Measurements from ENCODE around the gene DCBLD1.
"Not testable (repeated sequence)": the region's sequence is repeated elsewhere in the genome, so short reads cannot be mapped to it uniquely, and the experiment has no call there.

The DCBLD1 gene

DNA sequence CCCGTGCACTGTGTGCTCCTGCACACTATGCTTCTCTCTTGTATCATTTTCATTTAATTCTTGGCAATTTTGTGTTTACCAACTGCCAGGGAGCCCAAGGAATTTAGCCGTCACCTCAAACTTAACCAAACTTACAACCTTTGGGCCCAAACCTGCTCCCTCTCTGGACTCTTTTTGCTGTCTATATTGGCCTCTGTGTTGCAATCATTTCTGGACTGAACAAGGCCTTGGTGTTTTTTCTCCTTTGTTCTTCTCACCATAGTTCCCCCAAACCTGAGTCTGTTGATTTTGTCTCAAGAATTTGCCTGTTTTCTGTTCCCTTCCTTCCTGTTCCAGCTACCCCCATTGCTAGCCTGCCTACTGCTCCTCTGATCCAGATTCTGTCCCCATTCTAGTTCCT lies 19.2 kb downstream of the DCBLD1 start:
- DNase-seq (ENCODE audit: low read depth in 2 of 2), result no peak

DNA sequence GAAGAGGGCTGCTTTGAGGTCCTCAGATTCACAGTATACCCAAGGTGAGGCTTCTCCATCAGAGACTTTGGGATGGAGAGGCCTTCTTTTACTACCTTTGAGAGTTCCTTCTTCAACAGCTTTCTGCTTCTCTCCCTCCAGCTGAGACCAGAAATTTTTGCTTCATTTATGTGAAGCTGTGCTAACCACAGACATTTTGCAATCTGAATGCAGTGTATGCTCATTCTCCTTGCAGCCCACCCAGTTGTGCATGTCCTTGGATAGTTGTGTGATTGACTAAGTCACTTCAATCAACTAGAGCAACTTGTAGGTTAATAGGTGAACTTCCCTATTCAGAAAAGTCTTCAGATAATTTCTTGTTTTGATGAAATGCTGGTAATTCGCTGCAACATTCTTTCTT lies 20.1 kb downstream of the DCBLD1 start:
- DNase-seq (ENCODE audit: low read depth in 2 of 2), result no peak

DNA sequence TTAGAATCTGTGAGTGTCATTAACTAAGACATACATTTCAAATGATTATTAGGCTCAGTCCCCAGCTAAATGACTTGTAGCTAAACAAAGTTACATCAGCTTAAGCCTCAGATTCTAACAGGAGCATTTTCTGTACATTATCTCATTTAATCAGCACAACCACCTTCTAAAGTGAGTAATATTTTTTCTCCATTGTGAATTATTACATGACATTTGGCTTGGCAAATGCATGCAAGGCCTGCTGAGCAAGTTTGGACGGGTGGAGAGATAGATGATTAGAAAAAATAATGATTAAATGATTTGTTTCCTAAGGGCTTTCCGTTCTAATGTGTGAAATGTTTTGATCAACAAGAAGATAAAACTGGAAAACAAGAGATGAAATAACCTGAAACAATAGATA lies 20.7 kb downstream of the DCBLD1 start:
- DNase-seq (ENCODE audit: low read depth in 2 of 2), result no peak

DNA sequence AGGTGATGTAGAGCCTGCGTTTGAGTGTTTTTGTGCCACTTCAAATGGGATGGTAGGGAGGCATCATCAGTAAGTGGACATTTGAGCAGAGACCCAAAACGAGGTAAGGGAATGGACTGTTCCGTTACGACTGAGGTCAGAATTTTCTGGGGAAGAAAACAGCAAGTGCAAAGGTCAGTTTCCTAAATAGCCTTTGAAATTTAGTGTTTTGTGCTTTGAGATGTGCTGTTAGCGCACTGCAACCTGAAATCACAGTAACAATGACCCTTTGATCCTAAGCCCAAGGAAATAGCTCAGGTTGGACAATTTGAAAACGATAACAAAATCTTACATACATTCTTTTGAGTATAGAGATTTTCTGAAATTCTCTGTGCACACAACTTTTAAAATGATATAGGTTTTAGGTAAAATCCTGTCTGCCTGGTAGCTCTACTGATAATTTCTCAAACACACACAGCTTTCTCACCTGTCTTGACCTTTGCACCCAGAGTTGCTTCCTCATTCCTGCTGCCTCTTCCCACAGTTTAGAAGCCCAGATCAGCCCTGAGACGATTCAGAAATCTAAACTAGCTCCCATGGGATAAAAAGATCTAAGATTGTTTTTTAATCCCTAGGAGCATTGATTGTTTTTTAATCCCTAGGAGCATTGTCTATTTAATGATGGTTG lies 22.1 kb downstream of the DCBLD1 start:
- DNase-seq (ENCODE audit: low read depth in 2 of 2), result no peak

DNA sequence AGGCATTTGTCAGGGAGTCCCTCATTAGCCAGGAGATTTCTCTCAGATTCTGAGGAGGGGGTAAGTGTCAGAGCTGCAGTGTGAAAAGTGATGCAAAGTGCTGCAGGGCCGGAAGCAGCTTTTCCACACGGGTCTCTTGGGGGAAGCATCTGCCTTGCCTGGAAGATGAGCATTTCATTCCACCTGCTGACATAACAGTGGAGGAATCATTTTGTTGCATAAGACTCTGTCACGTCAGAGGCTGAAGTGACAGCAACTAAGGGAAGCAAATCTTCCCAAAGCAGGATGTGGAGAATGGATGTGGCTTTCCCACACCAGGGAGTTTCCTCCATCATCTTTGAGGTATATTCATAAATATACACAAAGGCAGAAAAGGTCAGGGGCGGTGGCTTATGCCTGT lies 22.8 kb downstream of the DCBLD1 start:
- DNase-seq (ENCODE audit: low read depth in 2 of 2), result no peak

DNA sequence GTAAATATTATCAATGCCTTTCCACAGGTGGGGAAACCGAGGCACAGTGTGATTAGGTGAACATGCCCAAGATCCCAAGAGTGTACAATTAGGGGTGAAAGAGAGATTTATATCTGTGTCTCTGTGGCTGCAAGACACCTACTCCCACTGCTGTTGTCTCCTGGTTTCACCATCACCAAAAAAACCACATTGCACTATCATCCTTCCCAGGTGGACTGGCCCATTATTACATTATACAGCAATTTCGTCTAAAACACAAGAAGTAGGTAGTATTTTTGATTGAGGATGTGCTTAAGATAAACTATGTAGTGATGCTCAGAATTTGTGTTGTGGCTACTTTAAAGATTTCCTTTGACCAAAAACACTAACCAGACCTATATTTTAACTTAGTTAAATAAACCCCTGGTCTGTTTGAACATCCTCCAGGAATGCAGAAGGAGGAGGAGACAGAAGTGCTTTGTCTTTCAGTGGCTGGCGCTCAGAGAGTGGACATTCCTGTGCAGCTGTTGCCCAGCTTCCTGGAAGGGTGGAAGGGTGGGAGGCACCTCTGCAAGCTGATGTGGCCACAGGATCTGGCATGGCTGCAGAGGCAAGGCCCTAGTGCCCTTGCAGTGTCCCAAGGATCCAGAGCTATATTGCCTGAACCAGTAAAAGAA lies 23.8 kb downstream of the DCBLD1 start:
- no peak for DNase-seq (ENCODE audit: low read depth in 2 of 2)

DNA sequence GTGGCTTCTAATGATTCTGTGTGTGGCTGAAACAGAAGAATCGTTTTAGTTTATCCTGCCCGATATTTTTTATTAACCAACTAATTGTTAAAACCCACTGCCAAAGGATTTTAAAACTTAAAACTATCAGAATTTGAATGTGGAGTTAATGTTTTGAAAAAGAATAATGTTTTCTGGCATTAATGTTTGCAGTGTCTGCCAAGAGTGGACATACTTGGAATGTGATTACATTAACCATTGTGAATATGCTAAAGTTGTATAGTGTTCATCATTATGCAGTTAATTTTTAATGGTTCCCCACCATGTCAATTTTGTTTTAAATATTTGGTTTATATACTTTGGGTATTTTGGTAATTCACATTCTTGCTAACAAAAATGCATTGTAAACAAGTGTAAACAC lies 24.4 kb downstream of the DCBLD1 start:
- DNase-seq (ENCODE audit: low read depth in 2 of 2), result no peak

DNA sequence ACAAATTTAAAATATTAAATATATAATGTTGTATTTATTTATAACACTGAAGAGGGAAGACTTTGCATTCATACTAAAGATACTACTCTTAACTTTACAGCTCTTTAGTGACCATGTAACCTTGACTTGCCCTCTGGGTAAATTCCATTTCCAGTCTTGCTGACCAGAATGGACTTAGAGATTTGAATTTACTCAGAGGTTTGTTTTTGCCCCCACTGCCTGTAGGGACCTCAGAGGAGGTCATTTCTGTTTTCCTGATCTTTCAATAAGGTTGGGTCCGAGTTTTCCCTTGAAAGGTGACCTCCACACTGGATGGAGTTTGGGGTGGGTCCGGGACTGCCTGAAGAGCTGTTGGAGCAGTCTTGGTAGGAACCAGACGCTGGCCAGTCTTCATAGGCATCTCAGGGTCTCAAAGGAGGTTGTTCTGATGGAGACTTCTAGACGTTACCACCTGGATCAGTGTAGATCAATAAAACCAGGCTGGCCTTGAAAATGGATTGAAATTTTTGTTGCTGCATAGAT lies 26.0 kb downstream of the DCBLD1 start:
- DNase-seq (ENCODE audit: low read depth in 2 of 2), result no peak

DNA sequence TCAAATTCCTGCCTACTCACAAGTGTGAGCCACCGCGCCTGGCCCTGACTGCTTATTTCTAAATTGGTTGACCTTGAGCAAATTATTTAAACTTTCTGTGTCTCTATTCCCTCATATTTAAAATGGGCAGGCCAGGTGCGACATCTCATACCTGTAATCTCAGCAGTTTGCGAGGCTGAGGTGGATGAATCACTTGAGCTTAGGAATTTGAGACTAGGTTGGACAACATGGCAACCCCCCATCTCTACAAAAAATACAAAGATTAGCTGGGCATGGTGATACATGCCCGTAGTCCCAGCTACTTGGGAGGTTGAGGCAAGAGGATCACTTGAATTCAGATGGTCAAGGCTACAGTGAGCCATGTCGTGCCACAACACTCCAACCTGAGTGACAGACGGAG lies 26.5 kb downstream of the DCBLD1 start:
- no peak for DNase-seq (ENCODE audit: low read depth in 2 of 2)

DNA sequence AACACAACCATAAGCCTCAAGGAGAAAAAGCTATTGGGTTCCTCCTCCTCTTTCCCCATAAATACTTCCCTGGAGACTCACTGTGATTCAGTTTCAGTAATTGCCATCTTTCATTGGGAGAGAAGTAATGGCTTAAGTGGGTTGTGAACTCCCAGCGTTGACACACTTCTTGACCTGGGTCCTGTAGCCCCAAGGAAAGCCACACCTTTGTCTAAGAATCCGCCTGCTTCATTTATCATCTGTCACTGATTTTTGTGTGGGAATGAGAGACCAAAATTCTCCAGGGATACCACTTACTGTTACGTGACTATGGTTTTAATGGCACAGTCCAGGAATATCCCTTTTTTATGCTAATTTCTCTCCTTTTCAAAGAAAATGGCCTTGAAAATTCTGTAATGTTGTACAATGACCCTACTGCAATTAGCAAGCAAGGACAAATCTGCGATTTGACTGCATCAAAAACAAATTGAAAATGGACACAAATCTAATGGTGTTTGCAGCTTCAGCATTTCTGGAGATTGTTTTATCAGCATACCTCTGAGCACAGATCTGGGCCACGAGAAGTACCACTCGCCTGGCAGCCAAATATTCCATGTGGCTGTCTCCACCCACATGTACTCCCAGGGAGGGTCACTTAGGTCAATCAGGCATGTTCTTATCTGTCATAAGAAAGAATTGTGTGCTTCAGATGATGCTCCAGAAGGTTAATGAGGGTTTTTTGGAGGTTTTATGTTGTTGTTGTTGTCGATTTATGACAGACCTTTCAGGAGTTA lies 29.8 kb downstream of the DCBLD1 start:
- no peak for DNase-seq (ENCODE audit: low read depth in 2 of 2)

DNA sequence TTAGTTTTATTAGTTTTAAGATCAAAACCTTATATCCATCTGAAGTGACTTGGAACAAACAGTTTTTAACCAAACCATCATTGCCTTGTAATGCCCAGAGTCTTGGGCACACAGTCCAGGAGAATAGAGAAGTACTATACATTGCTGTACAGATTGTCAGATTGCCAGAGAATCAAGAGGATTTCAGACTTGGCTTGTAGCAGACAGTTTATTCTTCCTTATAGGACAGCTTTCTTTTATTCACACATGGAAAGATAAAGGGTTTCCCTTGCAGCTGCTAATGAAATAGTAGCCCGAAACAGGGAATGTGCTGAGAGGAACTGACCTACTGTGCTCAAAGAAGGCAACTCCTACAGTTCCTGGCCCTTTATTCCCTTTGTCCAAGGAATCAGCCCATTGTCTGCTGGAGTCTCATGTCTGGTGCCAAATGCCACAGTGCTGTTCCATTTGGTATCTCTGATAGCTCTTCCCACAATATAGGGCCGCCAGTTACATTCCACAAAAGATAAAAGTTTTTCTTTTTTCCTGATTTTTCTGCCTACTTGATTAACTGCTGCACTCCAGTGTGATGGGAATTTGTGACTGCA lies 30.6 kb downstream of the DCBLD1 start:
- DNase-seq (ENCODE audit: low read depth in 2 of 2), result no peak

DNA sequence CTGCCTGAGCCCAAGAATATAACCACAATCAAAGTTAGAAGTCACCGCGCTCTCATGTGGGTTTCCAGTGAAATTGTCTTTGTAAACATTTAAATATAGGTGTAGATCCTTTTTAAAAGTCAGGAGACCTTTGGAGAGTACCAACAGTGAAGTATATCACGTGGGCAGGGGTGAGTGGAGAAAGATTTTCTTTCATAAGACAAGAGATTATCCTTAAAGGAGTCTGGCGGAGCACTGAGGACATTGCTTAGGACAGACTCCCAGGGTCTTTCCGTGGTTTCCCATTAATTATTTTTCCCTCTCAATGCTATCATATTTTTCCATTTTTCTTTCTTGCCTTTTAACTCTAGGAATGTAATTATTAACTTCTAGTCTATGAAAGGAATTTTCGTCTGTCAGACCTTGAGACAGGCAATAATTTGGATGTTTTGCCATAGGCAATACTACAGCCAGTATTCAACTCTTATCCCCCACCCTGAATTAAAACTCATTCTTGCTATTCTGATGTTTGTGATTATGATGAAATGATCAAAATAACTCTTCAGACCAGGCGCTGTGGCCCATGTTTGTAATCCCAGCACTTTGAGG lies 31.4 kb downstream of the DCBLD1 start:
- DNase-seq (ENCODE audit: low read depth in 2 of 2), result no peak

DNA sequence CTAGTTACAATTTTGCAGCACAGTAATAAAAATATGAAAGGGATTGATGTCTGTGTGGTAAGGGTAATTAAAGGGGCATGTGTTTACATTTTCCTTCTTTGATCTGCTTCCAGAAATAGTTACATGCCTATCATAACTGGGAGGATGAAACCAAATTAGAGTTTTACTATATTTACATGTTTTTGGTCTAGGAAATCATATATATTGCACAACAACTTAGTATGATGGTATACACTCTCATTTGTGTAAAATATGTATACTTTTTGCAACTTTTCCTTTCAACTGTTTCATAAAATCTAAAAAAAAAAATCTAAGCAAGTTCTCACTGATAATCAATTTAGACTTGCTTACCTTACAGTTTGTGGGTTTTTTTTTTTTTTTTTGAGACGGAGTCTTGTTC lies 32.2 kb downstream of the DCBLD1 start:
- no peak for DNase-seq (ENCODE audit: low read depth in 2 of 2)

DNA sequence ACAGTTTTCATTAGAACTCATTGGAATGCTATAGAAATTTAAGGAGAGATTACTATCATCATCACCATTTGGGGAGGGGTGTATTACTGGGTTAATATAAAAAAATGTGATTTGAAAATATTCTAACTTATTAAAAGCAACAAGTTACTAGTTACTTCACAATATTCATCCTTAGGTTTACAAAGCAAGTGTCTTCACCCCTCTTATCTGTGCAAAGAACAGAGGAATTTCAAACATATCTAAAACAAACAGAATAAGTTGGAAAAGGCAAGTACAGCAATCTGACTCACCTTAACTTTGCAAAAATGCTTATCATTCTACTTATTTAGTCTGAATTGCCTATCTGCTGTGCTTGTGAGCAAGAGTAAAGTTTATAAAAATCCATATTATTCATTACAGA lies 32.9 kb downstream of the DCBLD1 start:
- no peak for DNase-seq (ENCODE audit: low read depth in 2 of 2)

DNA sequence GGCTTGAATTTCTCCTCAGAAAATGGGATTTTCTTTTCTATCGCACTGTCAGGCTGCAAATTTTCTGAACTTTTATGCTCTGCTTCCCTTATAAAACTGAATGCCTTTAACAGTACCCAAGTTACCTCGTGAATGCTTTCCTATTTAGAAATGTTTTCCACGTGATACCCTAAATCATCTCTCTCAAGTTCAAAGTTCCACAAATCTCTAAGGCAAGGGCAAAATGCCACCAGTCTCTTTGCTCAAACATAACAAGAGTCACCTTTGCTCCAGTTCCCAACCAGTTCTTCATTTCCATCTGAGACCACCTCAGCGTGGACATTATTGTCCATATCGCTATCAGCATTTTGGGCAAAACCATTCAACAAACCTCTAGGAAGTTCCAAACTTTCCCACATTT lies 35.5 kb downstream of the DCBLD1 start:
- not testable (repeated sequence) for DNase-seq (ENCODE audit: low read depth in 2 of 2)

DNA sequence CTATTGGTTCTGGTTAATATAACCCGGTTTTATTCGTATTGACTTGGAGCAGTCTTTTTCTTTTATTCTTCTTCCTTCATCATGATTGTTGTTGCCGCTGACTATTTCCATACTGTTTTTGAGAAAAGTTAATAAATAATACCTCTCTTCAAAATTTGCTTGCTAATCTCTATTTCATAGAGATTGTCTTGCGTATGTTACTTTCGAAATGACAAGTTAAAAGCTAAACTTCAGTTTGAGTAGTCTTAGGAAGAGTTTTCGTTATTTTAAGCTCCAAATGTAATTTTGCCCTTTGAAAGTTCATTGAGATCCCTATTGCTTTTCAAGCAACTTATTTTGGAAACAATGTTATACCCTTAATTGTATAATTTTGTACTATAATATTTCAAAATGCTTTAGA lies 36.4 kb downstream of the DCBLD1 start:
- no peak for DNase-seq (ENCODE audit: low read depth in 2 of 2)

DNA sequence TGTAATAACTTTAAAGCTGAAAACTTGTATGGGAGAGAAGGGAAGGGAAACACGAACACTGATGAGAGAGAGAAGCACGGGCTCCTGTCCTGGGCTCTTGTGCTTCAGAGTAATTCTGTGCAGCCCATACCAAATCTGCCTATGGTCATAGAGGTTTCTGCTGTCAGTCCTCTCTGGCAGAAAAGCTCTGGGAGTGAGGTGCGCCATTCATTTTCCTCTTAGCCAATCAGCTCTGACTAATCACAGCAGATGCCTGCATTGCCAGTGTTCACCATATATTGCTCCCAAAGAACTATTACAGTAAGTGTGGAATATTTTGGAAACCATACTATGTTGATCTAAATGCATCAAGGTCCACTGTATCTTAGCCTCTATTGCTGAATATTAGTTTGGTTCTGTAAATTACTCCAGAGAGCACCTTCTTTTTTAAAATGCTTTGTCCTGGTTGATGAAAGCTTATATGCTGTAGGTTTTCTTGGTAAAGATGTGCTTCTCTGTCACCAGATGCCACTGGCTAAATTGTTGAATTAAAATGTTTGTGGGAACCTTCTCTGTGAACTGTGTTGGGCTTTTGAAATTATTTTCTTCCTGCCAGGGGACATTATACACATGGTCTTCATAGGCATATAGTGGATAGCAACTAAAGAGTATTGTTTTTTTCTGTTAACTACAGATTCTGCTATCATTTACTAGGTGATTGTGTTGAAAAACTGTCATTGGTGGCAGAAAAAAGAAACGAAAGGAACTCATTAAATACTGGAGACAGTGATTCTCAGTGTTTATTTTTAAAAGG lies 38.3 kb downstream of the DCBLD1 start:
- no peak for DNase-seq (ENCODE audit: low read depth in 2 of 2)

DNA sequence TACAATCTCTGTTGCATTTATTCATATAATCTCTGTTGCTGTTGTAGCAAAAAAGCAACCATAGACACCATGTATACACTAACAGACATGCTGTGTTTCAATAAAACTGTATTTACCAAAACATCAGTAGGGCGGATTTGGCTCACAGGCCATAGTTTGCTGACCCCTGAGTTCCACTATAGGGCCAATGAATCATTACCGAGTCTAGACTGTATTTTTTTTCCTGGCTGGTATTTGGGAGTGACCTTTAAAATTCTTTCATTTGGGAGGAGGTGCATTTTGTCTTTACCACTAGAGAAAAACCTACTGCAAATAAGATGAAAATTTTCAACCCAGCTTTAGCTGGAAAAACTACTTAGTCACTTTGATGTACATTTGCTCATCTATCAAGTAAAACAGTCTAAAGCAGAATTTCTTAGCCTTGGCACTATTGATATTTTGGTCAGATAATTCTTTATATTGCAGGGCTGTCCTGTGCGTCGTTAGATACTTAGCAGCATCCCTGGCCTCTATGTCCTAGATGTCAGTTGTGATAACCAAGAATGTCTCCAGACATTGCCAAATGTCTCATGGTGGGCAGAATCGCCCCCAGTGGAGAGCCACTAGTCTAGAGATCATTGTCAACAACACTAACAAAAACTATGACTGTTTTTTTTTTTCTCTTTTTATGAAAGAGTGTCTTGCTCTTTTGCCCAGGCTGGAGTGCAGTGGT lies 39.5 kb downstream of the DCBLD1 start:
- no peak for DNase-seq (ENCODE audit: low read depth in 2 of 2)

DNA sequence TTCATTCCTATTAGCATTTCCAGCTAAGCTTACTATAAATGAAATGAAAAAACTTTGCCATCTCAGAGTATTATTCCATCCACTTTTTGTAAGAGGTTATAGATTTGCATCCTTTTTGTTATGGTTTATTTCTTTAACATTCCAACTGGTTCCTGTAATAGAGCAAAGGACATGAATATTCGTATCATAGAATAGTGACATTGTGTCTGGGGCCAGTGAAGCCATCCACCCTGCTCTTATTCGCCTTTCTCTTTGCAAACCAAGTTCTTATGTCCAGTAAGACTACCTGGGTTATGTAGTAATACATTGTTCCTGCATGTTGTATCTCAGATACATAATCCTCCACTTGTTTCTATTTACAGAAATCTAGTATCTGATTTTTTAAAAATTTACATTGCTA lies 43.1 kb downstream of the DCBLD1 start:
- DNase-seq (ENCODE audit: low read depth in 2 of 2), result no peak

DNA sequence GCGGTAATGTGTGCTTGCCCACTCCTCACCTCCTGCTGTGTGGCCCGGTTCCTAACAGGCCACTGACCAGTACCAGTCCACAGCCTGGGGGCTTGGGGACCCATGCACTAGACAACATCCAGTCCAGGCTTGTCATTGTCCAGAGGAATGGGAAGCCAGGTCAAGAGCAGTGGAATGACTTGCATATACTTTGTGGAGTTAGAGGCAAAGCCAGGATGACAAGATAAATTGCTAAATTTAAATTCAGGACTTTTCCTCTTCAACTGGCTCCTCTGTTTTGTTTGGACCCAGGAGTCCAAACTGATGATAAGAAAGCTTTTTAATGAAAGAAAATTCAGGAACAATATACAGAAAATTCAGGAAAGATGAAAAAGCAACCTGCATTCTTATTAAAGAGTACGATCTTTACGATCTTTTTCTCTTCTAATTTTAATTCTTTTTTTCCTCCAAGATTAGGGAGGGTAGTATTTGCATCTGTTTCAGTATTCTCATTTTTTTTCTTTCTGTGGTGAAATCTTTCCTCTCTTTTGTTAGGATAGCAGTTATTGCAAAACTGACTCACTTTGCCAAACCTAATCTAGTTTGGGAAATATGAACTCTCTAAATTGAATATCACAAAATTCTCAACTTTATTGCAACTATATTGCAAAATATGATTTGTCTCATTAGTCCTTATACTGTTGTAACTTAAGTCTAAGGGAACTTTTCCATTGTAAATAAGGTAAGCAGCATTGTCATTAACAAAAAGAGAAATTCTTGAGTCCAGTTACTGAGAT lies 48.2 kb downstream of the DCBLD1 start:
- DNase-seq (ENCODE audit: low read depth in 2 of 2), result no peak

Measured in fibroblast of skin of left quadriceps (primary cell).